ENCODE measurements around the gene ARHGAP6. TPM values are rescaled to one million over a fixed set of nuclear protein-coding genes. Genes with fewer than 3 reads are reported as not detected.

ARHGAP6 gene
- total RNA-seq, 1 donor from 2014 or later: 33.6 TPM

- Histone ChIP-seq H3K27ac (no peak overlapping the region), H3K9me3 (no peaks in the 10 kb centered on the region), H3K4me3 (no peak overlapping the region), H3K4me1 (no peaks in the 10 kb centered on the region), H3K27me3 (no peaks in the 10 kb centered on the region), H3K36me3 (no peaks in the 10 kb centered on the region)
- DNase-seq (ENCODE audit: low spot score in 2 of 2): no peak
- intact Hi-C loops (cut with DNase I): no loop called here
- no peak for TF ChIP-seq CTCF (IDR thresholded peaks at IDR 0.05)
Measured at GRCh38 chrX:11282043-11282442, 383.7 kb downstream of the ARHGAP6 start.

GRCh38 chrX:11273544-11273943 lies 392.2 kb downstream of the ARHGAP6 start:
- Histone ChIP-seq H3K4me3 (no peak overlapping the region), H3K27me3 (no peaks in the 10 kb centered on the region), H3K9me3 (no peaks in the 10 kb centered on the region), H3K36me3 (no peaks in the 10 kb centered on the region), H3K27ac (no peak overlapping the region), H3K4me1 (peaks cover 0 to 2% of the 10 kb centered on the region in 2 donors)
- no peak for DNase-seq (ENCODE audit: low spot score in 2 of 2)
- TF ChIP-seq CTCF (IDR thresholded peaks at IDR 0.05): no peak
- intact Hi-C loops (cut with DNase I): no loop called here

GRCh38 chrX:11272863-11273262 lies 392.9 kb downstream of the ARHGAP6 start:
- H3K36me3 ChIP-seq: no peaks in the 10 kb centered on the region
- no peak overlapping the region for H3K27ac ChIP-seq
- no peak overlapping the region for H3K4me3 ChIP-seq
- intact Hi-C loops (cut with DNase I): no loop called here
- H3K27me3 ChIP-seq: no peaks in the 10 kb centered on the region
- H3K4me1 ChIP-seq: peaks cover 0 to 2% of the 10 kb centered on the region in 2 donors
- TF ChIP-seq CTCF (IDR thresholded peaks at IDR 0.05): no peak
- no peaks in the 10 kb centered on the region for H3K9me3 ChIP-seq
- DNase-seq (ENCODE audit: low spot score in 2 of 2): no peak

DNA sequence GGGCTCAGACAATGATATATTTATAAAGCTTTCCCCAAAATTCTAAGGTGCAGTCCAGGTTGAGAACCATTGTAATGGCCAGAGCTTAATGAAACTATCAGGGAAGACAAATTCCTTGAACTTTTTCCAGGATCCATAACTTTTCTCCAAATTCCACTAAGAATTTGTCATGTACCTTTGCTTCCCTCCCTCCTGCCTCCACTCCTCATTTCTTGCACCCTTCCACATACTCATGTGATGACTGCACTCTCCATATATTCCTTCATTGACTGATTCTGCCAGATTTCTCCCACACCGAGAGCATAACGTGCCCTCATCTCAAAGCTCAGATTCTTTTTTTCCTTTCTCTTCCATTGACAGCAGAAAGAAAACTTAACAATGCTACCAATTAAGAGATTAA lies 393.4 kb downstream of the ARHGAP6 start:
- no peak overlapping the region for H3K27ac ChIP-seq
- TF ChIP-seq CTCF (IDR thresholded peaks at IDR 0.05): no peak
- DNase-seq (ENCODE audit: low spot score in 2 of 2): no peak
- no peaks in the 10 kb centered on the region for H3K27me3 ChIP-seq
- intact Hi-C loops (cut with DNase I): no loop called here
- H3K9me3 ChIP-seq: no peaks in the 10 kb centered on the region
- H3K36me3 ChIP-seq: no peaks in the 10 kb centered on the region
- H3K4me3 ChIP-seq: no peak overlapping the region
- peaks cover 0 to 2% of the 10 kb centered on the region in 2 donors for H3K4me1 ChIP-seq

DNA sequence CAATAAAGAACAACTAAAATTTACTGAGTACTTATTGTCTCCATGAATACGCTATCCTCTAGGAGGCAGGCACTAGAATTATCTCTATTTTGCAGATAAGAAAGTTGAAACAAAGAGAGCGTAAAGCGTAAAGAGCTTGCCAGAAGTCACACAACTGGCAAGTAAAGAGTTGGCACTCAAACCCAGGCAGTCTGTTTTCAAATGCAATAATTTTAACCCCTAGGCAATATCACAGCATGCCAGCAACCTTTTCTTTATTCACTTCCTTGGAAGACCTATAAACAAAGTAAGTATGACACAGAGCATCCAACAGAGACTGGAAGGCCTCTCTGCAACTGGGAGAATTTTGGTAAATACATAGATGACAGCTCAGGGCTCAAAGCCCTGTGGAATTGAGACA lies 395.7 kb downstream of the ARHGAP6 start:
- Histone ChIP-seq H3K27me3 (no peaks in the 10 kb centered on the region), H3K36me3 (no peaks in the 10 kb centered on the region), H3K9me3 (no peaks in the 10 kb centered on the region), H3K4me3 (no peak overlapping the region), H3K27ac (no peak overlapping the region), H3K4me1 (peaks cover 0 to 2% of the 10 kb centered on the region in 2 donors)
- no peak for DNase-seq (ENCODE audit: low spot score in 2 of 2)
- intact Hi-C loops (cut with DNase I): no loop called here
- TF ChIP-seq CTCF (IDR thresholded peaks at IDR 0.05): no peak

- intact Hi-C loops (cut with DNase I): no loop called here
- Histone ChIP-seq H3K4me1 (peaks cover 0 to 2% of the 10 kb centered on the region in 2 donors), H3K27me3 (no peaks in the 10 kb centered on the region), H3K27ac (no peak overlapping the region), H3K4me3 (no peak overlapping the region), H3K36me3 (no peaks in the 10 kb centered on the region), H3K9me3 (no peaks in the 10 kb centered on the region)
- no peak for DNase-seq (ENCODE audit: low spot score in 2 of 2)
- no peak for TF ChIP-seq CTCF (IDR thresholded peaks at IDR 0.05)
Measured at GRCh38 chrX:11269006-11269405, 396.7 kb downstream of the ARHGAP6 start.

Measured in ascending aorta (tissue), 2 donors.